H9 (cell line): ENCODE measurements around the gene ZNF407. TPM values are rescaled to one million over a fixed set of nuclear protein-coding genes. Genes with fewer than 3 reads are reported as not detected.

Experiments used
- DNase-seq: peaks from one replicate; pipeline ENCODE4 v3.0.0-alpha.2; 2017
- H2AFZ ChIP-seq: one replicate; pipeline ENCODE4 v1.6.1; 2013; ENCODE audit warnings: mild to moderate bottlenecking, low read length, control low read depth, moderate library complexity
- H2AK5ac ChIP-seq: 2 replicates; pipeline ENCODE4 v1.6.1; 2013; ENCODE audit warnings: low read length, control low read depth, mixed read lengths; ENCODE audit not compliant: insufficient read length
- H2BK120ac ChIP-seq: one replicate; pipeline ENCODE4 v1.6.1; 2013; ENCODE audit warnings: low read depth, mild to moderate bottlenecking, low read length, control low read depth, inconsistent platforms; ENCODE audit not compliant: poor library complexity, severe bottlenecking
- H2BK12ac ChIP-seq: 2 replicates; pipeline ENCODE4 v1.6.1; 2013; ENCODE audit warnings: low read length, control low read depth, mixed read lengths, low read depth; ENCODE audit not compliant: insufficient read length
- H2BK15ac ChIP-seq: 2 replicates; pipeline ENCODE4 v1.6.1; 2013; ENCODE audit warnings: low read depth, low read length, control low read depth
- H2BK20ac ChIP-seq: one replicate; pipeline ENCODE4 v1.6.1; 2013; ENCODE audit warnings: low read depth, mild to moderate bottlenecking, low read length, control low read depth, inconsistent platforms; ENCODE audit not compliant: poor library complexity, severe bottlenecking
- H2BK5ac ChIP-seq: 2 replicates; pipeline ENCODE4 v1.6.1; 2013; ENCODE audit warnings: low read length, control low read depth, mixed read lengths; ENCODE audit not compliant: insufficient read length
- H3K14ac ChIP-seq: 2 replicates; pipeline ENCODE4 v1.6.1; 2013; ENCODE audit warnings: low read length, control low read depth; ENCODE audit not compliant: insufficient read depth
- H3K18ac ChIP-seq: 2 replicates; pipeline ENCODE4 v1.6.1; 2013; ENCODE audit warnings: low read depth, mild to moderate bottlenecking, mixed read lengths, low read length, control low read depth; ENCODE audit not compliant: insufficient read length
- H3K23ac ChIP-seq: 2 replicates; pipeline ENCODE4 v1.6.1; 2013; ENCODE audit warnings: low read length, control low read depth, mixed read lengths, low read depth; ENCODE audit not compliant: insufficient read length
- H3K23me2 ChIP-seq: 2 replicates; pipeline ENCODE4 v1.6.1; 2013; ENCODE audit warnings: low read depth, mild to moderate bottlenecking, mixed read lengths, low read length, control low read depth; ENCODE audit not compliant: insufficient read length, poor library complexity, severe bottlenecking
- H3K27ac ChIP-seq: 2 replicates; pipeline ENCODE4 v1.5.1; 2013; ENCODE audit warnings: low read length, control low read depth, mixed read lengths, low read depth; ENCODE audit not compliant: insufficient read length
- H3K27me3 ChIP-seq: 2 replicates; pipeline ENCODE4 v1.6.1; 2013; ENCODE audit warnings: low read length, control low read depth, inconsistent platforms; ENCODE audit not compliant: insufficient read depth
- H3K4ac ChIP-seq: 2 replicates; pipeline ENCODE4 v1.6.1; 2013; ENCODE audit warnings: low read depth, mild to moderate bottlenecking, control low read depth, inconsistent platforms, low read length, moderate library complexity
- H3K4me1 ChIP-seq: 2 replicates; pipeline ENCODE4 v1.6.1; 2013; ENCODE audit warnings: low read length, control low read depth, inconsistent platforms; ENCODE audit not compliant: insufficient read depth
- H3K4me2 ChIP-seq: 2 replicates; pipeline ENCODE4 v1.6.1; 2013; ENCODE audit warnings: low read length, control low read depth, mixed read lengths; ENCODE audit not compliant: insufficient read length, insufficient read depth
- H3K56ac ChIP-seq: 2 replicates; pipeline ENCODE4 v1.6.1; 2013; ENCODE audit warnings: low read depth, mild to moderate bottlenecking, mixed read lengths, low read length, control low read depth; ENCODE audit not compliant: insufficient read length
- H3K79me1 ChIP-seq: 2 replicates; pipeline ENCODE4 v1.6.1; 2013; ENCODE audit warnings: low read depth, mild to moderate bottlenecking, moderate library complexity, low read length, control low read depth, inconsistent platforms; ENCODE audit not compliant: insufficient read depth, poor library complexity, severe bottlenecking
- H3K79me2 ChIP-seq: 2 replicates; pipeline ENCODE4 v1.6.1; 2013; ENCODE audit warnings: low read length, control low read depth, inconsistent platforms; ENCODE audit not compliant: insufficient read depth
- H3K9ac ChIP-seq: 2 replicates; pipeline ENCODE4 v1.6.1; 2013; ENCODE audit warnings: low read length, control low read depth, mixed read lengths; ENCODE audit not compliant: insufficient read length; ENCODE audit errors: extremely low read depth
- H3K9me3 ChIP-seq: one replicate; pipeline ENCODE4 v1.6.1; 2013; ENCODE audit warnings: low read depth, low read length, inconsistent platforms; ENCODE audit not compliant: control insufficient read depth
- H3T11ph ChIP-seq: one replicate; pipeline ENCODE4 v1.6.1; 2013; ENCODE audit warnings: mild to moderate bottlenecking, low read length, control low read depth, inconsistent platforms
- H4K20me1 ChIP-seq: one replicate; pipeline ENCODE4 v1.6.1; 2013; ENCODE audit not compliant: control insufficient read depth, insufficient read length, insufficient read depth
- H4K5ac ChIP-seq: 2 replicates; pipeline ENCODE4 v1.6.1; 2013; ENCODE audit warnings: low read depth, mild to moderate bottlenecking, mixed read lengths, low read length, control low read depth; ENCODE audit not compliant: insufficient read length
- H4K8ac ChIP-seq: replicated peaks from 2 replicates; pipeline ENCODE4 v1.6.1; 2013; ENCODE audit warnings: low read length, control low read depth, mixed read lengths, low read depth; ENCODE audit not compliant: insufficient read length
- H4K91ac ChIP-seq: 2 replicates; pipeline ENCODE4 v1.6.1; 2013; ENCODE audit warnings: low read depth, mild to moderate bottlenecking, moderate library complexity, mixed read lengths, low read length, control low read depth; ENCODE audit not compliant: insufficient read length
- H3K27ac Mint-ChIP-seq, 3 experiments: 2 replicates in 2 of 3; 3 replicates in 1 of 3; pipeline ENCODE4 v1.8.0; 2020 to 2021; ENCODE audit warnings: mixed read lengths in 3 of 3, mild to moderate bottlenecking in 1 of 3, moderate library complexity in 1 of 3
- H3K27me3 Mint-ChIP-seq: 2 replicates; pipeline ENCODE4 v1.8.0; 2021; ENCODE audit warnings: low read depth, mild to moderate bottlenecking, moderate library complexity, mixed read lengths
- H3K36me3 Mint-ChIP-seq, 3 experiments: 2 replicates in 2 of 3; 3 replicates in 1 of 3; pipeline ENCODE4 v1.8.0; 2020 to 2021; ENCODE audit warnings: low read depth in 3 of 3, mixed read lengths in 3 of 3; ENCODE audit not compliant: insufficient read depth in 1 of 3
- H3K4me1 Mint-ChIP-seq, 2 experiments: 2 replicates each; pipeline ENCODE4 v1.8.0; 2020; ENCODE audit warnings: mixed read lengths in 2 of 2
- H3K4me3 Mint-ChIP-seq, 2 experiments: 2 replicates in 1 of 2; 3 replicates in 1 of 2; pipeline ENCODE4 v1.8.0; 2020 to 2021; ENCODE audit warnings: mild to moderate bottlenecking in 2 of 2, mixed read lengths in 2 of 2, moderate library complexity in 1 of 2
- H3K9me3 Mint-ChIP-seq, 2 experiments: 2 replicates in 1 of 2; 3 replicates in 1 of 2; pipeline ENCODE4 v1.8.0; 2020; ENCODE audit warnings: mild to moderate bottlenecking in 2 of 2, mixed read lengths in 2 of 2, moderate library complexity in 1 of 2
- WGBS: extraction: QIAGEN DNeasy Blood & Tissue Kit; methylation state at CpG from one replicate; pipeline ENCODE4 v1.1.7; 2013; ENCODE audit warnings: missing lambda C conversion rate, low lambda C conversion rate, mixed read lengths; ENCODE audit not compliant: insufficient read length; ENCODE audit errors: extremely low coverage; 5-methylcytosine and 5-hydroxymethylcytosine counted together
- total RNA-seq: library from RNA; stranded (reverse); gene quantifications from 2 replicates; pipeline ENCODE4 v1.2.1, GENCODE V29; 2021
- TF ChIP-seq, protein P1 (sequence below): fragments of 200-600 bp; sonication (generic); conservative IDR thresholded peaks from 3 replicates; pipeline ENCODE4 v1.8.0; 2021; ENCODE audit warnings: antibody characterized with exemption, mild to moderate bottlenecking

Gene ZNF407
- total RNA-seq, 1 experiment from 2014 or later: 8.7 TPM

DNA sequence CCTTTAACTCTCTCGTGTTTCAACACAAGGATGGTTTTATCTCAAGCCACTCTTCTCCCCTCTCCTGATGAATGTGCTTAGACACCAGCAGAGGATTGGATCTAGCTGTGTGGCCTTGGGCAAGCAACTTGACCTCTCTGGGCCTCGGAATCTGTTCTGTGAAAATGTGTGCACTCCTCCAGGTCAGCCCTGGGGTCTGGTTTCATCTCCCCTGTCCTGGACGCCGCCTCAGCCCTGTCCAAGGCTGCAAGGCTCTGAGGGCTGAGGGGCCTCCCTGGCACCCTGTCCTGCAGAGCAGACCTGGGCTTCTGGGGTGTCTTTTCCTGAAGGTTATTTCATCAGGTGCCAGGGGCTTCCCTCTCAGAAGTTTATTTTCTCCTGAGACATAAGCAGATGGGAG is 34.9 kb upstream of the ZNF407 start:
- no peaks in the 10 kb centered on the region for H3K4me1 ChIP-seq
- Mint-ChIP-seq H3K4me1 (no peaks in the 10 kb centered on the region), H3K9me3 (peaks cover 30 to 32% of the 10 kb centered on the region in 2 experiments), H3K27me3 (no peaks in the 10 kb centered on the region; the same call in none of the 2 replicates), H3K36me3 (peaks cover 11 to 17% (median 12%) of the 10 kb centered on the region in 3 experiments), H3K4me3 (no peak overlapping the region), H3K27ac (no peak overlapping the region)
- no peaks in the 10 kb centered on the region for H4K20me1 ChIP-seq
- H2AK5ac ChIP-seq: no peak overlapping the region
- no peak overlapping the region for H2AFZ ChIP-seq
- no peak overlapping the region for H4K5ac ChIP-seq
- H2BK20ac ChIP-seq: no peak overlapping the region
- TF ChIP-seq, protein P1, sequence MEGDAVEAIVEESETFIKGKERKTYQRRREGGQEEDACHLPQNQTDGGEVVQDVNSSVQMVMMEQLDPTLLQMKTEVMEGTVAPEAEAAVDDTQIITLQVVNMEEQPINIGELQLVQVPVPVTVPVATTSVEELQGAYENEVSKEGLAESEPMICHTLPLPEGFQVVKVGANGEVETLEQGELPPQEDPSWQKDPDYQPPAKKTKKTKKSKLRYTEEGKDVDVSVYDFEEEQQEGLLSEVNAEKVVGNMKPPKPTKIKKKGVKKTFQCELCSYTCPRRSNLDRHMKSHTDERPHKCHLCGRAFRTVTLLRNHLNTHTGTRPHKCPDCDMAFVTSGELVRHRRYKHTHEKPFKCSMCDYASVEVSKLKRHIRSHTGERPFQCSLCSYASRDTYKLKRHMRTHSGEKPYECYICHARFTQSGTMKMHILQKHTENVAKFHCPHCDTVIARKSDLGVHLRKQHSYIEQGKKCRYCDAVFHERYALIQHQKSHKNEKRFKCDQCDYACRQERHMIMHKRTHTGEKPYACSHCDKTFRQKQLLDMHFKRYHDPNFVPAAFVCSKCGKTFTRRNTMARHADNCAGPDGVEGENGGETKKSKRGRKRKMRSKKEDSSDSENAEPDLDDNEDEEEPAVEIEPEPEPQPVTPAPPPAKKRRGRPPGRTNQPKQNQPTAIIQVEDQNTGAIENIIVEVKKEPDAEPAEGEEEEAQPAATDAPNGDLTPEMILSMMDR: no peak
- no peaks in the 10 kb centered on the region for H3K79me2 ChIP-seq
- H3K14ac ChIP-seq: no peak overlapping the region
- H3K4ac ChIP-seq: no peak overlapping the region
- H4K91ac ChIP-seq: no peak overlapping the region
- no peak overlapping the region for H3K18ac ChIP-seq
- H2BK12ac ChIP-seq: no peak overlapping the region
- H3K56ac ChIP-seq: no peak overlapping the region
- H3K79me1 ChIP-seq: no peaks in the 10 kb centered on the region
- no peaks in the 10 kb centered on the region for H3K27me3 ChIP-seq
- H2BK5ac ChIP-seq: no peak overlapping the region
- H2BK15ac ChIP-seq: no peak overlapping the region
- no peaks in the 10 kb centered on the region for H3K9me3 ChIP-seq
- H3K9ac ChIP-seq: no peak overlapping the region
- no peak overlapping the region for H3T11ph ChIP-seq
- H3K23me2 ChIP-seq: no peaks in the 10 kb centered on the region
- no peak for DNase-seq
- H4K8ac ChIP-seq: no peak overlapping the region
- H2BK120ac ChIP-seq: no peak overlapping the region
- no peak overlapping the region for H3K4me2 ChIP-seq
- no CpG with 5 or more reads among the region's 4 CpGs for WGBS
- no peak overlapping the region for H3K27ac ChIP-seq
- H3K23ac ChIP-seq: no peak overlapping the region
